ENCODE data around the gene JAZF1.
"Not testable (repeated sequence)": the region's sequence is repeated elsewhere in the genome, so short reads cannot be mapped to it uniquely, and the experiment has no call there.

The JAZF1 gene

GRCh38 chr7:28041508-28042314, 138.9 kb downstream of the JAZF1 start:
- no peak for DNase-seq (ENCODE audit: low read depth)

- no peak for DNase-seq (ENCODE audit: low read depth)
Observed at GRCh38 chr7:28038175-28038797, 142.3 kb downstream of the JAZF1 start.

DNA sequence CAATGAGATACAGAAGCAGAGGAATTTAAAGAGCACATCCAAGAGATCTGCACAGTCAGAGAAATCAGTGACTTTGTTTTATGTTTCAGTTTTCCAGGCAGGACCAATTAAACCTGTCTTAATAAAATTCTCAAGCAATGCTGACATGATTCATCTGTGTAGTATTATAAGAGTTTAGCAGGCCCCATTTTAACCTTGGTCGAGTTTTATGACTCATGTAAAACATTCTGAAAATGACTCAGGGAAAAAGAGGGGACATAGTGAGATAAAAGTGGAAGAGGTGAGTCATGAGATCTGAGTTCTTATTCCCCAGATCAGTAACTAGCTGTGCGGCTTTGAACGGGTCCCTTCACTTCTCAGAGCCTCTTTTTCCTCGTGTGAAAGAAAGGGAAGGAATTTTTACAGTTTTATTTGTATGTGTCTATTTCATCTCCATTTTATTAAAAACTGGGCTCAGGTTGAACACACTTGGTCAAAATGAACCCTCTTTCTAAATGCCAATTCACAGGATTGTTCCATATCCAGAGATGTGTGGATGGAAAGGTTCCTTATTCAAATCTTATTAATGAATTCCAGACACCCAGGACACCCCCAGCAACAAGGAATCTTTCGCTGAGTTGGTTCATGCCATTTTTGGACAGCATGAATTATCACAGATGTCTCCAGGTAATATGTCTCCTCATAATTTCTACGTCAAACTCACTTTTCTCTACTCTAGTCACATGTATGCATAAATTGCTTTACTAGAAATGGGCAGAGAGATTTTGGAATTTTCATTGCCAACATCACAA, 143.2 kb downstream of the JAZF1 start:
- DNase-seq (ENCODE audit: low read depth): no peak

GRCh38 chr7:28036696-28037095, 143.9 kb downstream of the JAZF1 start:
- no peak for DNase-seq (ENCODE audit: low read depth)

GRCh38 chr7:28033386-28033785, 147.2 kb downstream of the JAZF1 start:
- DNase-seq (ENCODE audit: low read depth): no peak

GRCh38 chr7:28032738-28033380, 147.7 kb downstream of the JAZF1 start:
- DNase-seq (ENCODE audit: low read depth): no peak

DNA sequence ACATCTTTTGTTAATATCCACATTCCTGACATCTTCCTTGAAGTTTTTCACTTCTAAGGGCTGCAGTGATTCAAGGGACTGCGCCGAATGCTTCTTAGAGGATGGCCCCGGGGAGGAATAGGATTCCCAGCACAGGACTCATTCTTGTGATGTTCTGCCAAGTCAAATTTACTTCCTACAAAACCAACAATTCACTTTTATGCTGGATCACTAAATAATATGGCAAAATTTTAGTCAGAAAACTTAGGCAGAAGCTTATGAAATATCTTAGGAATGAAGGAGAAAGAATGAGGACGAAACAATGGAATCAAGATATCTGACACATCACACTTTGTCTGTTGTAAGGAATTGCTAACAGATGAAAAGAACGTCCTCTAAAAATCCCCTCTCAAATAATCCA, 151.5 kb downstream of the JAZF1 start:
- DNase-seq (ENCODE audit: low read depth): no peak

GRCh38 chr7:28028471-28028870, 152.1 kb downstream of the JAZF1 start:
- DNase-seq (ENCODE audit: low read depth): no peak

- DNase-seq (ENCODE audit: low read depth): no peak
Observed at GRCh38 chr7:28026237-28026636, 154.4 kb downstream of the JAZF1 start.

- no peak for DNase-seq (ENCODE audit: low read depth)
Observed at GRCh38 chr7:28024786-28025334, 155.7 kb downstream of the JAZF1 start.

GRCh38 chr7:28020302-28020940, 160.2 kb downstream of the JAZF1 start:
- peak; percentile 1 for DNase-seq (ENCODE audit: low read depth)

GRCh38 chr7:28018856-28019465, 161.6 kb downstream of the JAZF1 start:
- no peak for DNase-seq (ENCODE audit: low read depth)

DNA sequence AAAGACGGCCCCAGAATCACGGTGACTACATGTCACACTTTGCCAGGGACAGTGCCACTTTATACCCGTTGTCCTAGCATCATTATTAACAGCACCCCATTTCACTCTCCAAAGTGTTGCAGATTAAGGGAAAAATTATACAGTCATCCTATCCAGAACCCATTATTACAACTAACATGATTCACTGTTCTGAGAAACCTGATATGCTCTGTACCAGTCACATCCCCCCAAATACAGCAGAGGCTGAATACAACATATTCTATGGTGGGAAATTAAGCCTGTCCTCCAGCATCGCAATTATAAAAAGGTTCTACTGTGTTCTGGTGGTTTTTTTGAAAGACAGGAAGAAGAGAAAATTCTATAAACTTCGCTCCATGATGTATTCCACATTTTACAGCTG, 162.1 kb downstream of the JAZF1 start:
- DNase-seq (ENCODE audit: low read depth): no peak

DNA sequence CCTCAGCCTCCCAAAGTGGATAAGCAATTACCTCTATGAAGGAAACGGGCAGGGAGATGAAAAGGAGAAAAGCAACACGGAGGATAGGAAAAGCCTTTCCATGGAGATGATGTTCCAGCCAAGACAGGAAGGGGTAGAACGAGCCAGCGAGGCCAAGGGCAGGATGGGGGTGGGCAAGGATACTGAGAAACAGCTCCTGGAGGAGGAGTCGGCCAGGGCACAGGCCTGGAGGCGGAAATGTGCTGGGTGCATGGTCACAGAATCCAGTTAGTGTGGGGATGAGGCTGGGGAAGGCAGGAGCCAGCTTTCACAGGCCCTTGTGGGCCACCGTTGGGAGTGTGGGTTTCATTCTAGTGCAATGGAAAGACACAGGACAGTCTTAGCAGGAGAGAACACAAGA, 162.6 kb downstream of the JAZF1 start:
- no peak for DNase-seq (ENCODE audit: low read depth)

DNA sequence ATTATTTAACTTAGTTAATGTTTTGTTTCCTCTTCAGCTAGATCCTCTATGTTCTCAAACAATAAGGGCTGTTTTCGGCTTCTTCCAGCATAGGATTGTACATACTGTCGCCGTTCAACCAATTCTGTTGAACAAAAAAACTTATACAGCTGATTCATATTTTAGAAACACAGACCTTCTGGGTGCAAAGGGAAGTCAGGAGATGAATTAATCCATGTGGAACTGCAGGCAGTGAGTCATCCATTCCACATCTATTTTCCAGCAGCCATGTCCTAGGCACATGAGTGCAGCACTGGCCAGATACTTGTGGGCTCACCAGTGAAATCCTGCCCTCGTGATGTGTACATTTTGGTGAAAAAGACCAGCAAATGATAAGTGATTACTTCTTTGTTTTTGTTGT, 163.2 kb downstream of the JAZF1 start:
- no peak for DNase-seq (ENCODE audit: low read depth)

- no peak for DNase-seq (ENCODE audit: low read depth)
Observed at GRCh38 chr7:28016297-28016696, 164.3 kb downstream of the JAZF1 start.

DNA sequence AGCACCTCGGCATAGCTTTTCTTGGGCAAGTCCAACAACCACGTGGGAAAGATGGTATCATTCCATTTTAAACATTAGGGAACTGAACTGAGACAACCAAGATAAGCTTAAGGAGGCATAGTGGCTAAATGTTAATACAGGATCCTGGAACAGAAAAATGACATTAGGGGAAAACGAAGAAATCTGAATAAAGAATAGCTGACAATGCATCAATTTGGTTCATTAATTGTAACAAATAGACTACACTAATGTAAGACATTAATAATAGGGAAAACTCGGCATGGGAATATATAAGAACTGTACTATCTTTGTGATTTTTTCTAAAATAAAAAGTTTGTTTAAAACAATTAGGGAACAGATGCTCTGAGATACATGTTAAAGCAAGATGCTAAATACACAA, 165.4 kb downstream of the JAZF1 start:
- no peak for DNase-seq (ENCODE audit: low read depth)

DNA sequence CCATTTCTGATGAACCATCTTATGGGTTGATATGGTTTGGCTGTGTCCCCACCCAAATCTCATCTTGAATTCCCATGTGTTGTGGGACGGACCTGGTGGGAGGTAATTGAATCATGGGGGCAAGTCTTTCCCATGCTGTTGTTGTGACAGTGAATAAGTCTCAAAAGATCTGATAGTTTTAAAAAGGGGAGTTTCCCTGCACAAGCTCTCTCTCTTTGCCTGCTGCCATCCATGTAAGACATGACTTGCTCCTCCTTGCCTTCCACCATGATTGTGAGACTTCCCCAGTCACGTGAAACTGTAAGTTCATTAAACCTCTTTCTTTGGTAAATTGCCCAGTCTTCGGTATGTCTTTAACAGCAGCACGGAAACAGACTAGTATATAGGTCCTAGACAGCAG, 166.3 kb downstream of the JAZF1 start:
- not testable (repeated sequence) for DNase-seq (ENCODE audit: low read depth)

- DNase-seq (ENCODE audit: low read depth): no peak
Observed at GRCh38 chr7:28013441-28013840, 167.2 kb downstream of the JAZF1 start.

GRCh38 chr7:28013019-28013418, 167.6 kb downstream of the JAZF1 start:
- no peak for DNase-seq (ENCODE audit: low read depth)

DNA sequence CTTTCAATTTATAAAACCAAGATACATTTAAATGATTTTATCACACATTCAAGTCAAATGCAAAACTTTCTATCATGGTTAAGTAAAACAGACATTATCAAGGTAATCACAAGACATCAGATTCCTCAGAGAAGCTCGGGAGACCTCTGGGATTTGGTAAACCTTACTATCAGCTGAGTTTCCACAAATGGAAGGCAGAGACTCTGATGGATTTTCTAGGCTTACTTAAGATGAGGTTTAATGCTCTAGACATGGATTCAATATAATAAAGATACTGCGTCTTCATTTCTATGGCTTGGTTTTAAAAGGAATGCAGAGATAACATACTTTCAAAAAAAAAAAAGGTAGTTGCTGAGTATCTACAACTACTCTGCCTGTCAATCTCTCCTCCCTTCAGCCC, 171.7 kb downstream of the JAZF1 start:
- no peak for DNase-seq (ENCODE audit: low read depth)
